ENCODE data around the gene ELAVL4. TPM values are rescaled to one million over a fixed set of nuclear protein-coding genes. Genes with fewer than 3 reads are reported as not detected.

Gene ELAVL4
- total and polyA plus RNA-seq, 4 donors = 0.02 to 0.51 TPM; not detected in 2

DNA sequence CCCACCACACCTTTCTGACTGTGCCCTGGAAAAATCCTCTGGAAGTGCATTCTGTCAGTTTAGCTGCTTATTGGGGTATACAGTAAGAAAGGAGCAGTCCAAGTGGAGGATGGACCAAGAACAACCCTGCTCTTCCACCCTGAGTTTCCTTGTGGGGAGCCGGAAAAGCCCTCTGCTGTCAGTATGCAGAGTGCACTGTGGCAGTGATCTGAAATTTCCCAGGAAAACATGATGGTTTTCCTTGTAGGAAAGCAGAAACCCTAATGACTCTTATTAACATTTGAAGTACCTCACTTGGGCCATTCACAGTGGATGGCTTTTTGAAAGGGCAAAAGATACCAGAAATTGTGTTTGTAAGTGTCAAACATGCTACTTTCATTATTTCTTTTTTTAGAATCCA is 20.5 kb downstream of the ELAVL4 start:
- Histone ChIP-seq H3K36me3 (ENCODE audit: control insufficient read depth in 4 of 4, insufficient read depth in 3 of 4, low read depth in 1 of 4, low read length in 3 of 4) (no peaks in the 10 kb centered on the region), H3K27ac (ENCODE audit: low read depth in 1 of 2, low read length in 2 of 2) (no peak overlapping the region), H3K4me3 (ENCODE audit: low read depth in 1 of 3, low read length in 3 of 3) (no peak overlapping the region), H3K9me3 (ENCODE audit: control insufficient read depth in 4 of 4, low read length in 3 of 4) (no peaks in the 10 kb centered on the region), H3K27me3 (ENCODE audit: control insufficient read depth in 4 of 4, insufficient read depth in 4 of 4, low read length in 3 of 4) (peaks cover 0 to 8% (median 0%) of the 10 kb centered on the region in 4 donors), H3K9ac (ENCODE audit: low read depth in 1 of 2, low read length in 2 of 2) (no peak overlapping the region), H3K4me1 (ENCODE audit: control insufficient read depth in 4 of 4, insufficient read depth in 4 of 4, low read length in 3 of 4) (no peaks in the 10 kb centered on the region)
- DNase-seq (ENCODE audit: low spot score) = no peak
- WGBS = 61% methylated on average over 1 of the region's 1 CpG
- TF ChIP-seq, protein P1, sequence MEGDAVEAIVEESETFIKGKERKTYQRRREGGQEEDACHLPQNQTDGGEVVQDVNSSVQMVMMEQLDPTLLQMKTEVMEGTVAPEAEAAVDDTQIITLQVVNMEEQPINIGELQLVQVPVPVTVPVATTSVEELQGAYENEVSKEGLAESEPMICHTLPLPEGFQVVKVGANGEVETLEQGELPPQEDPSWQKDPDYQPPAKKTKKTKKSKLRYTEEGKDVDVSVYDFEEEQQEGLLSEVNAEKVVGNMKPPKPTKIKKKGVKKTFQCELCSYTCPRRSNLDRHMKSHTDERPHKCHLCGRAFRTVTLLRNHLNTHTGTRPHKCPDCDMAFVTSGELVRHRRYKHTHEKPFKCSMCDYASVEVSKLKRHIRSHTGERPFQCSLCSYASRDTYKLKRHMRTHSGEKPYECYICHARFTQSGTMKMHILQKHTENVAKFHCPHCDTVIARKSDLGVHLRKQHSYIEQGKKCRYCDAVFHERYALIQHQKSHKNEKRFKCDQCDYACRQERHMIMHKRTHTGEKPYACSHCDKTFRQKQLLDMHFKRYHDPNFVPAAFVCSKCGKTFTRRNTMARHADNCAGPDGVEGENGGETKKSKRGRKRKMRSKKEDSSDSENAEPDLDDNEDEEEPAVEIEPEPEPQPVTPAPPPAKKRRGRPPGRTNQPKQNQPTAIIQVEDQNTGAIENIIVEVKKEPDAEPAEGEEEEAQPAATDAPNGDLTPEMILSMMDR (IDR thresholded peaks at IDR 0.05; ENCODE audit: low read depth, low read length, missing input control) = no peak
- TF ChIP-seq HNF4G (IDR thresholded peaks at IDR 0.05) (no peak), HNF4A (conservative IDR thresholded peaks at IDR 0.05) (no peak), EGR1 (IDR thresholded peaks at IDR 0.05; ENCODE audit: low read depth in 2 of 2) (no peak), YY1 (IDR thresholded peaks at IDR 0.05) (no peak), RXRA (IDR thresholded peaks at IDR 0.05) (no peak), RAD21 (IDR thresholded peaks at IDR 0.05) (no peak), FOXA1 (IDR thresholded peaks at IDR 0.05) (no peak), TAF1 (conservative IDR thresholded peaks at IDR 0.05) (no peak), FOXA2 (IDR thresholded peaks at IDR 0.05) (no peak)
- TF ChIP-seq, protein P2, sequence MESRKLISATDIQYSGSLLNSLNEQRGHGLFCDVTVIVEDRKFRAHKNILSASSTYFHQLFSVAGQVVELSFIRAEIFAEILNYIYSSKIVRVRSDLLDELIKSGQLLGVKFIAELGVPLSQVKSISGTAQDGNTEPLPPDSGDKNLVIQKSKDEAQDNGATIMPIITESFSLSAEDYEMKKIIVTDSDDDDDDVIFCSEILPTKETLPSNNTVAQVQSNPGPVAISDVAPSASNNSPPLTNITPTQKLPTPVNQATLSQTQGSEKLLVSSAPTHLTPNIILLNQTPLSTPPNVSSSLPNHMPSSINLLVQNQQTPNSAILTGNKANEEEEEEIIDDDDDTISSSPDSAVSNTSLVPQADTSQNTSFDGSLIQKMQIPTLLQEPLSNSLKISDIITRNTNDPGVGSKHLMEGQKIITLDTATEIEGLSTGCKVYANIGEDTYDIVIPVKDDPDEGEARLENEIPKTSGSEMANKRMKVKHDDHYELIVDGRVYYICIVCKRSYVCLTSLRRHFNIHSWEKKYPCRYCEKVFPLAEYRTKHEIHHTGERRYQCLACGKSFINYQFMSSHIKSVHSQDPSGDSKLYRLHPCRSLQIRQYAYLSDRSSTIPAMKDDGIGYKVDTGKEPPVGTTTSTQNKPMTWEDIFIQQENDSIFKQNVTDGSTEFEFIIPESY (IDR thresholded peaks at IDR 0.05) = no peak
- TF ChIP-seq, protein P3, sequence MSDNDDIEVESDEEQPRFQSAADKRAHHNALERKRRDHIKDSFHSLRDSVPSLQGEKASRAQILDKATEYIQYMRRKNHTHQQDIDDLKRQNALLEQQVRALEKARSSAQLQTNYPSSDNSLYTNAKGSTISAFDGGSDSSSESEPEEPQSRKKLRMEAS (IDR thresholded peaks at IDR 0.05) = no peak
- TF ChIP-seq, protein P4, sequence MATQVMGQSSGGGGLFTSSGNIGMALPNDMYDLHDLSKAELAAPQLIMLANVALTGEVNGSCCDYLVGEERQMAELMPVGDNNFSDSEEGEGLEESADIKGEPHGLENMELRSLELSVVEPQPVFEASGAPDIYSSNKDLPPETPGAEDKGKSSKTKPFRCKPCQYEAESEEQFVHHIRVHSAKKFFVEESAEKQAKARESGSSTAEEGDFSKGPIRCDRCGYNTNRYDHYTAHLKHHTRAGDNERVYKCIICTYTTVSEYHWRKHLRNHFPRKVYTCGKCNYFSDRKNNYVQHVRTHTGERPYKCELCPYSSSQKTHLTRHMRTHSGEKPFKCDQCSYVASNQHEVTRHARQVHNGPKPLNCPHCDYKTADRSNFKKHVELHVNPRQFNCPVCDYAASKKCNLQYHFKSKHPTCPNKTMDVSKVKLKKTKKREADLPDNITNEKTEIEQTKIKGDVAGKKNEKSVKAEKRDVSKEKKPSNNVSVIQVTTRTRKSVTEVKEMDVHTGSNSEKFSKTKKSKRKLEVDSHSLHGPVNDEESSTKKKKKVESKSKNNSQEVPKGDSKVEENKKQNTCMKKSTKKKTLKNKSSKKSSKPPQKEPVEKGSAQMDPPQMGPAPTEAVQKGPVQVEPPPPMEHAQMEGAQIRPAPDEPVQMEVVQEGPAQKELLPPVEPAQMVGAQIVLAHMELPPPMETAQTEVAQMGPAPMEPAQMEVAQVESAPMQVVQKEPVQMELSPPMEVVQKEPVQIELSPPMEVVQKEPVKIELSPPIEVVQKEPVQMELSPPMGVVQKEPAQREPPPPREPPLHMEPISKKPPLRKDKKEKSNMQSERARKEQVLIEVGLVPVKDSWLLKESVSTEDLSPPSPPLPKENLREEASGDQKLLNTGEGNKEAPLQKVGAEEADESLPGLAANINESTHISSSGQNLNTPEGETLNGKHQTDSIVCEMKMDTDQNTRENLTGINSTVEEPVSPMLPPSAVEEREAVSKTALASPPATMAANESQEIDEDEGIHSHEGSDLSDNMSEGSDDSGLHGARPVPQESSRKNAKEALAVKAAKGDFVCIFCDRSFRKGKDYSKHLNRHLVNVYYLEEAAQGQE (IDR thresholded peaks at IDR 0.05) = no peak

DNA sequence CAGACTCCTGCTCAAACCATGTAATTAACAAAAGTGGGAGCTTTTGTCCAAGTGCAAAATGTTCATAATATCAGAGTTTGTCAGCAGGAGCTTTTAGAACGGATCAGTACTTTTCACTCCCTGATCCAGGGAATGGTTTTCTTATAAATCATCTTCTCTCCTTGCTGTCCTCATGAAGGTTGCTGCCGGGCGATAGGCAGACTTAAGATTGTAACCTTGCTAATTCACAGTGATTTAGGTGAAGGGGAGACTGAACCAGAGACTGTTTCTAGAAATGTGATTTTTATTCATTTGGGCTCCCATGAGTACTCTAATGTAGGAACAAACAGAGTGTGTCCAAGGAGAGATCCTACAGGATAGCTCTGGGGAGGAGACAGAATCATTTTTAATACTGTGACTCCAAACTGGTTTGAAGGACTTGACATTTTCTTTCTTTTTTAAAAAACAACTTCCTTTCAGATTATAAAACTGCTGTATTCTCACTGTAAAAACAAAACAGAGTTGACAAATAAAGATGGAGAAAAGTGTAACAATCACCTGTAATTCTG is 23.7 kb downstream of the ELAVL4 start:
- H3K27ac ChIP-seq (ENCODE audit: low read depth in 1 of 2, low read length in 2 of 2) = no peak overlapping the region
- H3K4me1 ChIP-seq (ENCODE audit: control insufficient read depth in 4 of 4, insufficient read depth in 4 of 4, low read length in 3 of 4) = no peaks in the 10 kb centered on the region
- H3K27me3 ChIP-seq (ENCODE audit: control insufficient read depth in 4 of 4, insufficient read depth in 4 of 4, low read length in 3 of 4) = peaks cover 0 to 8% (median 0%) of the 10 kb centered on the region in 4 donors
- no peak for DNase-seq (ENCODE audit: low spot score)
- 83% methylated on average over 3 of the region's 3 CpGs for WGBS
- H3K9ac ChIP-seq (ENCODE audit: low read depth in 1 of 2, low read length in 2 of 2) = no peak overlapping the region
- no peak overlapping the region for H3K4me3 ChIP-seq (ENCODE audit: low read depth in 1 of 3, low read length in 3 of 3)
- TF ChIP-seq, protein P3 (IDR thresholded peaks at IDR 0.05) = no peak
- no peak for TF ChIP-seq FOXA1 (IDR thresholded peaks at IDR 0.05)
- TF ChIP-seq YY1 (IDR thresholded peaks at IDR 0.05) = no peak
- TF ChIP-seq, protein P2 (IDR thresholded peaks at IDR 0.05) = no peak
- no peak for TF ChIP-seq JUND (IDR thresholded peaks at IDR 0.05)
- no peaks in the 10 kb centered on the region for H3K9me3 ChIP-seq (ENCODE audit: control insufficient read depth in 4 of 4, low read length in 3 of 4)
- H3K36me3 ChIP-seq (ENCODE audit: control insufficient read depth in 4 of 4, insufficient read depth in 3 of 4, low read depth in 1 of 4, low read length in 3 of 4) = no peaks in the 10 kb centered on the region
